ENCODE measurements around the gene TMEM121B.

Gene TMEM121B

DNA sequence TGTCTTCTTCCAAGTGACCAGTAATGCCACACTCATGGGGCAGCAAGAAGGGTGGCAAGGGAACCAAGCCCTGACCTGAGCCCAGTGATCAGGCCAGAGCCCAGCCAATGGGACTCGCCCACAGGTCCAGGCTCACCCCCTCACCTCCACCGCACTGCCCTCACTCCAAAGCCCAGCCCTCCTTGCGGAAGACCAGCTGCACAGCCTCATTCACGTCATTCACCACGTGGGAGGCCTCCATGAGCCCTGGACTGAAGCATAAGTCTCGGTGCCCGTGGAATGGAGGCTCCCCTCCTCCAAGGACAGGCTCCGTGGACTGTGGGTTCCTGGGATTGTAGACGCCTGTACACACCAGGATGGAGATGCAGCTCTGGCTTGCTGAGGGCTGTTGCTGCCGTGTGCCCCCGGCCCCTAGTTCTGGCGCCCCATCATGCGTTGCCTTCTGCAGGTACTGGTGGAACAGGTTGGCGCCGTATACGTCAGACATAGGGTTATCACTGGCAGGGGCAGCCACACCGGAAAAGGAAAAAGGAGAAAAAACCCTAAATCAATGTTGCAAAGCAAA lies 16.8 kb upstream of the TMEM121B start:
- no peak for DNase-seq

DNA sequence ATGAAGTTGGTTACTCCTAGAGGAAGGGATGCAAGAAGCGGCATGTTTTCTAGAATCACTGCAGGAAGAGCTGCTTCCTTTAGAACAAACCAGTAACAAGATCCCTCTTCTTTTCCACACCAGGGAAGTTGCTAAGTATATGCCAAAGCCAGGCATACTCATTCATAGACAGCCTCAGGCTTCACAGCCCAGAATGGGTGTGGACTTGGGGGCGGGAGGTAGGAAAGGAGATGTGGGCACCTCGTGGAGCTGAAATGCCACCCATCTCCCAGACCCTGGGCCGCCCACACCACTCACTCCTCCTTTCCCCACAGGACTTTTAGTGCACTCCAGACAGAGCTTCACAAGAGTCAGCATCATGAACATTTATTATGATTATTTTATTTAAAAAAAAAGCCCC lies 16.0 kb upstream of the TMEM121B start:
- DNase-seq, result no peak

DNA sequence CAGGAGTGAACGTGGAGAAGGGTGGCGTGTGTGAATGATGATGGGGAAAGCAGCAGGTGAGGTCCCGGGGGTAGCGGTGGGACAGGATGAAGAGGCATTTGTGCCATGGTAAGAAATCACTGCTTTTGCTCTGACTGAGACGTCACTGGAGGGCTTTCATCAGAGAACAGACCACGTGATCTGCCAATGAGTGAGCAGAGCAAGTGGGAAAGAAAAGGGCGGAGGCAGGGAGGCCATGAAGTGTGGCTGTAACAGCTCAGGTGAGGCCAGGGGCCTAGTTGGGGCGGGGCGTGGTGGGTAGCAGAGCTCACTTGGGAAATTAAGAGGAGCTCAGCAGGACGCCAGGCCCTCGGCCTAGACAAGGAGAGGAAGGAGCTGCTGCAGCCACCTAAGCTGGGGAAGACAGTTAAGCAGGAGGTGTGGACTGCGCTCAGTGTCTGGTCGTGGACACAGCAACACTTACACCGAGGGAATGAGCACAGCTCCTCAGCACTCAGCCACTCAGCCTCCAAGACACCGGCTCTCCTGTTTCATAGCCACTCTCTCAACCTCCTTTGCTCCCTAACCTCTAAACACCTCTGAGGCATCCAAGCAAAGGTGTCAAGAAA lies 14.1 kb upstream of the TMEM121B start:
- no peak for DNase-seq

DNA sequence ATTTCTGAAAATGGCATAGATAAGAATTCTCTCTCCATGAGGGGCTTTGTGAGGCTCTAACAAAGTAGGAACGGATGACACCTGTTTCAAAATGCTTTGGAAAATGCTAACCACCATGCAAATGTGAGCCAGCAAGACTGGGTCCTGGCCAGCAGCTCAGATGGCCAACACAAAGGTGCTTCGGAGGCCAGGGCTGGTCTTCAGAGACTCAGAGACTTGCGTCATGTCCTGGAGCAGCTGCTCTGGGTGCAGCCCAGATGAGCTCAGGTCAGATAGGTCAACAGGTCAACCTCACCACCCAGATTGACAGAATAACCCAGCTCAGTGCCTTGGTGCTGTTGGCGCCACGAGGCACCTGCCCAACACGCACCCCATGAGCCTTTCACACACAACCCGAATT lies 12.0 kb upstream of the TMEM121B start:
- DNase-seq, result no peak

DNA sequence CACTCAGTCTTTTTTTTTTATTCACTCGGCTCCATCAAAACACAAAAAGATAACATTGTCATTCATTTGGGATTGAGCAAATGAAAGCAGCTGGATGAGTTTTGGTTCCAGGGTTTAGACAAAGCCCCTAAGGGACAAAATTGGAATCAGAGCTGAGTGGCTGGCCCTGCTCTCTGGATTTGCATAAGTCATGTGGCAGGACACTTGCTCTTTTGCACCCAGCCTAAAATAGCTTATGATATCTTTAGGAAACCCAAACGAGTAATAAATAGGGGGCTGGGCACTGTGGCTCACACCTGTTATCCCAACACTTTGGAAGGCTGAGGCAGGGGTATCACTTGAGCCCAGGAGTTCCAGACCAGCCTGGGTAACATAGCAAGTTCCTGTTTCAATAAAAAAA lies 11.0 kb upstream of the TMEM121B start:
- DNase-seq, result no peak

DNA sequence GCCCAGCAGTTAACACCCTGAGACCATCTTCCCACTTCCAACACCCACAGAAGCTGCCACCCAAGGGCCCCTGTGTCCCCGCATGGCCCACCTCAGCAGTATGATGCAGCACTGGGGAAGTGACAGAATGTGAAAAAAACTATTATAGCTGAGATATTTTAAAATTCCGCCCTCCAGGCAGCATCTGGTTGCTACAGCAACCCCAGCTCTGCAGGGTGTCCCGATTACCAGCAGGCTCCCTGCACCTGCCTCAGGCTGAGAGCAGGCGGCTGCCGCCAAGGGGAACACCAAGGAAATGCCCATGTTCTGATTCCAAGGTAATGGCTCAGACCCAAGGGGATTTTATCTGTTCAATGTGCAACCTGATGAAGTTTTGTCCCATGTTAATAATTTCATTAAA lies 10.5 kb upstream of the TMEM121B start:
- no peak for DNase-seq

DNA sequence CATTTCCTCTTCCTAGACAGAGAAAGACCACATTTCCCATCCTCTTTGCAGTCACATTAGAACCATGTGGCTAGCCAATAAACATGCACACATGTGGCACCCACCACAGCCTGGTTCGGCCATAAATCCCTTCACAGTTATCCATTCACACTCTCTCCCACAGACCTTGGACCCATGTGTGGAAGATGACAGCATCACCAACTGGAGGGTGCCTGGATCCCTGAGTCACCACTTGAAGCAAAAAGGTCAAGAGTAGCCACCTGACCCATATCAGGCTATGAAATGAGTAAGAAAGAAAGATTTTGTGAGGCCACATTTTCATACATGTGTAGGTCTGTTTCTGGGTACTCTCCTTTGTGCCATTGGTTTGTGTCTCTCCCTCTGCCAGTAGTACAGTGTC lies 9.0 kb upstream of the TMEM121B start:
- DNase-seq, result no peak

DNA sequence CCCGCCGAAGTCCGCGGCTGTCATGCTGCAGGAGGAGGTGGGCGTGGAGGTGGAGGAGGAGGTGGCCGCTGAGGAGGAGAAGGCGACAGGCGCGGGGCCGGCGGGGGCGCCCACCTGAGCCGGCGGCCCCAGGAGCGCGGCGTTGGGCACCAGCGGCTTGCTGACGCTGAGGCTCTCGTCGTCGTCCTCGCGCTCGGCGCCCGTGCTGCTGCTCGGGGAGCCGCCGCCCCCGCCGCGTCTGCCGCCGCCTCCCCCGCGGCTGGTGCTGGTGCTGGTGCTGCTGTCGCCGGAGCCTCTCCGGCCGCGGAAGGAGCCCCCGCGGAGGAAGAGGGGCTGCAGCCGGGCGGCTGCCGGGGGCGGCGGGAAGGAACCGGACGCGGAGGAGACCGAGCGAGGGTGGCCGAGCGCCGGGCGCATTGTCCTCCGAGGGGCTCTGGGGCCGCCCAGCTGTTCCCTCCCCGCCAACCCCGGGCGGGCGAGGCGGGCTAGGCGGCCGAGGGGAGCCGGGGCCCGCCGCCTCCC lies 388 bp downstream of the TMEM121B start:
- DNase-seq, result no peak

DNA sequence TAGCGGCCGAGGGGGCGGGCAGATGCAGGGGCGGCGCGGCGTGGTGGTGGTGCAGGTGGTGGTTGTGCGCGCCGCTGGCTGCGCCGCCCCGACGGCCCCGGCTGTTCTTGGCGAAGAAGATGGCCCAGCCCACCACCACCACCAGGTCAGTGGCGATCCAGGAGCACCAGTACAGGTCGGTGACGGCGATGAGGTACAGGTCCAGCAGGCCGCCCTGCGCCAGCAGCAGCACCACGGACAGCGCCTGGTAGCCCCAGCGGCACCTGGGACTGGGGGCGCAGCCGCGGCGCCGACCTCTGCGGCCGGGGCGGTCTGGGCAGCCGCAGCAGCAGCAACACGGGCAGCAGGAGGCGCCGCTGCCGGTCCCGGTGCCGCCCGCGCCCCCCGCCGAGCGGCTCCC lies 879 bp downstream of the TMEM121B start:
- DNase-seq, result no peak

DNA sequence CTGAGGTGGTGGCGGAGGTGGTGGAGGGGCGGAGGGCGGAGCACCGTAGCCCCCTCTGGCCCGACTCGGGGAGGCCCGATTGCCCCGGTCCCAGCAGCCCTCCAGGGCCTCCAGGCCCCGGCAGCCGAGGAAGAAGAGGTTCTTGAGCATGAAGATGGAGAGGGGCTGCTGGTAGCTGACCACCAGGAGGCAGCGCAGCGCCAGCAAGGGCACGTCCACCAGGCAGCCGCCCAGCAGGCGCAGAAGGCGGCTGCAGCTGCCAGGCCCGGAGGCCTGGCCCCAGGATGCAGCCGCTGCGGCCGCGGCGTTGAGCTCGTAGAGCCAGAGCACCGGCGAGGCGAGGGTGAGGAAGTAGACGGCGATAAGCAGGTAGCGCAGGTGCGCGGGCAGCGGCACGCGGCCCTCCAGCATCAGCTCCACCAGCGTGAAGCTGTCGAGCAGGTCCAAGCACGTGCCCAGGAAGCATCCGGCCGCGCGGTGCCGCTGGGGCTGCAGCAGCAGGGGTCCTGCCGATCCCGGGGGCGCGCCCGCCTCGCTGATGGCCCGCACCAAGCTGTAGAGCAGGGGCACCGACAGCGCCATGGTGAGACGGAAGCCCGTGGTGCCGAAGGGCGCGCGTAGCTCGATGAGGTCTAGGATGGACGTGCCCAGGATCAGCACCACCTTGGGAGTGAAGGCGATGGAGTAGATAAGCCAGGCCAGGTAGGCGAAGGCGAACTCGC lies 1.5 kb downstream of the TMEM121B start:
- no peak for DNase-seq

DNA sequence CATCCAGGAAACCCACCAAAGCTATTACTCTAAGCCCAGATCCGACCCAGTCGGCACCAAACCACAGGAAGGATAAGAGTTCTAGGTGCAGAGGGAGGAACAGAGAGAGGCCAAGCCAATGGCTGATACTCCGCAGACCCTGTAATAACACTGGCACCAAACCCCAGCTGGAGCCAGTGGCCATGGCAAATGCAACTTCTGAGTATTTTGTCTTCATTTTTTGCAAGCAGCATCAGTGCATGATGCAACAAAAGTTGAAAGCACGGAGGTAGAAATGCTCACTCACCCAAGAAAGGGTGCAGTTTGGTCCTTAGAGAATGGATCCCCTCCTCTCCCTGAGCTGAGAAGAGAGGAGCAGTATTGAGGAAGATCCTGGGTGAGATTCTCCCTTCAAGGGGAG lies 2.8 kb downstream of the TMEM121B start:
- no peak for DNase-seq

DNA sequence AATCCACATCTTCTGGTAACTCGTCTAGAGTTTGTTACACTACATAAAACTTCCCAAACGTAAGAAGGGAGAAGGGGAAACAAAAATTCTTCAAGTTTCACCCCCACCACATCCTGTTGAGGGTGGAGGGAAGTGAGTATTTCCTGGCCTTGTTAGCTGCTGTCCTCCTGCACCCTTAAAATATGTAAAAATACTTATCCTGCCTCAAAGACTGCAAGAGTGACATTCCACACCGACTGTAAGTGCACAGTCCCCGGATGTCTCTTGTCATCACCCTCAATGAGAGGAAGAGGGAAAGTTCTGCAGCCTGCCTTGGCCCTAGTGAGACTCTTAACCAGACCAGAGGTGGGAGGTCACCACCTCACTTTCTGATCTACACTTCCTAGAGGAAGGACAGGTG lies 3.3 kb downstream of the TMEM121B start:
- DNase-seq, result no peak

DNA sequence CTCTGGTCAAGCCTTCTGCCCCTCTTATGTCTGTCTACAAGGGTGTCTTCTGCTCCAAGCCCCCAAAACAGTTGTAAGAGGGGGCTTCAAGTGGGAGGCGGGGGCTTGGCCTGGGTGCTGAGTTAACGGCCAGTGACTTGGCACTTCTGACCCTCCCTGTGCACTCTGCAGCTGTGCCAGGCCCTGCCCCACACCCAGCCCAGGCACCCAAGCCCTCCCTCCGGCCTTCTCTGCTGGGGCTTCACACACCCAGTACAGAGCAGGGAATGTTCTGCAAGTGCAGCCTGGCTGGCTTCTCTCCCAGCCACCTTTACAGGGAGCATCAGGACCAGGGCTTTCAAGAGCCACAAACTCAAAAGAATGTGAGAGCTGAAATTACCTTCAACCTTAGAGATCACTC lies 3.8 kb downstream of the TMEM121B start:
- no peak for DNase-seq

DNA sequence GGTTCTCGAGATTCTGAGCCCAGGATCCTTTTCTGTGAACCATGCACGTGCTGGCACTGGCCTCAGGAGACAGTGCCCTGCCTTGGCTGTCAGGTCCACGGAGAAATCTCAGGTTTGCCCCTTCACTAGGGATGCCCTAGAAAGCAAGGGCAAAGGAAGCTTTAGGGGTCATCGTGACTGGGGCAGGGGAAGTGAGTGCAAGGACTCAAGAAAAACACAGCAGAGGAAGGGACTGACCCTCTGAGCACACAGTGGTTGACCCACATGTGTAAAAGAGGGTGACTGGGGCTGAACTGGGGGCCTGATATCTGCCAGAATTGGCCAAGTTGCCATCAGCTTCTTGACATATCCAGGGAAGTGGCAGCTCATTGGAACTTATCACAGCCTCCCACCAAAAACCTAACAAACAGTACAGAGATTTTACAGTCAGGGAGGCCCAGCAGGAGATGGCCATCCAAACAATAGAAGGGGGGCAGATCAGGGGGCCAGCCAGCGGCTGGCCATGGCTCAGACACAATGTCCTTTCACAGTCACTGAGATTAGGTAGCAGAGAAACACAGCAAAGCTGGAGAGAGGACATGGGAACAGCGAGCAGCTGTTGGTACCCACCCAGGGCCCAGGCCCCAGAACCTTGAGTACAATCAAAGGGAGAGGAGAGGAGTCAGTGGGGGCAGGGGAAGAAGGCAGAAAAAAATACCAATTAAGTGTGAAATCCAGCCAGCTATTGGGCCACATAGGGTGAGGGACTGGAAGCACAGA lies 4.4 kb downstream of the TMEM121B start:
- no peak for DNase-seq

DNA sequence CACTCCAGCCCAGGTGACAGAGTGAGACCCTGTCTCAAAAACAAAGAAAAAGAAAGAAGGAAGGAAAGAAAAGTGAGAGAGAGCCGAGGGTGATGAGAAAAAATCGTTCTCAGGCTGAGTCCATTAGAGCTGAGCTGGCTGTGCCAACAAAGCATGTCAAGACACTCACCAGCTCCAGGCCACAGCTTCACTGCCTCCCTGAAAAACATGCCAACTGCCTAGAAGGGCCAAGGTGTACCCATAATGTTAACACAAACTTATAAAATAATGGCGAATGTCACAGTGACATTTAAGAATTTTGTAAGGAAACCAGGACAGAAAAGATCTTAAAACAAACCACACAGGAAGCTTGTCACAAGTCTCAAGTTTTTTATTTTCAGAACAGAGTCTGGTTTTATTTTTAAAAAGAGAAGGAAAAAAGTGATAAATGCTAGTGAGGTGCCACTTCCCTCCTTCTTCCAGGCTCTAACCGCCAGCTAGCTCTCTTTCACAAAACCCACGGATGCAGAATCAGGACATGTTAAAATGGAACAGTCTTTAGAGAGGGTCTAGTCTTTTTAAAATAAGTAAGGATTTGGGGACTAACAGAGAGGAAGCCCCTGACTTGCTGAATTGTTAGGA lies 5.1 kb downstream of the TMEM121B start:
- DNase-seq, result no peak

DNA sequence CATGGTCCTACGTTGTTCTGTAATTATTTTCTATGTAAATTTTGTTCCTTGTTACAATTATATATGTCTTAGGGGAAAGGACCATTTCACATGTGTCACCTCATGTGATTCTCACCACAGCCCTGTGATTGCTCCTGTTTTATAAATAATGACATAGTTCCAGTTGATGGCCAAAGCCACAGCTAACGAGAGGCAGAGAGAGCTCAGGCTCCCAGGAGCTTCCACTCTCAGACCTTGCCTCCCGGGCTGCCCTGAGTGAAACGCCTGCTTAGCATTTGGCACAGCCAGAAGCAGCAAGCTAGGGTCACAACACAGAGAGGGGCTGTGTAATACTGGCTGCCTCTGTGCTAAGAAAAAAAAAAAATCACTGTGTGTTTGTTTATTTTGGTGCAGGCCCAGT lies 5.9 kb downstream of the TMEM121B start:
- DNase-seq, result no peak

DNA sequence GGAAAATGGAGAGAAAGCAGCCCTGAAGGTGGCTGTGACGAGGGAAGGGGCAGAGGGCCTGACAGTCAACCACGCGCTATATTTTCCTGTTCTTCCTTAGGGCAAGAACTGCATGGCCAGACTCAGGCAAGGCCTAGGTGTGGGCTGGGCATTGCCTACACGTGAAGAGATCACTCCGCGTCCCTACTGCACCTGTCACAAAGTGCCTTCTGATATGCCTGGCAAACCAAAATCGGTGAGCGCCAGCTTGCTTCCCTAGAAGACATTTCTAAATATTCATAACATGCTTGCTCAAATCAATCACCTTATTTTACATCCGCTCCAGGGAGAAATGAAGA lies 6.3 kb downstream of the TMEM121B start:
- DNase-seq, result no peak

DNA sequence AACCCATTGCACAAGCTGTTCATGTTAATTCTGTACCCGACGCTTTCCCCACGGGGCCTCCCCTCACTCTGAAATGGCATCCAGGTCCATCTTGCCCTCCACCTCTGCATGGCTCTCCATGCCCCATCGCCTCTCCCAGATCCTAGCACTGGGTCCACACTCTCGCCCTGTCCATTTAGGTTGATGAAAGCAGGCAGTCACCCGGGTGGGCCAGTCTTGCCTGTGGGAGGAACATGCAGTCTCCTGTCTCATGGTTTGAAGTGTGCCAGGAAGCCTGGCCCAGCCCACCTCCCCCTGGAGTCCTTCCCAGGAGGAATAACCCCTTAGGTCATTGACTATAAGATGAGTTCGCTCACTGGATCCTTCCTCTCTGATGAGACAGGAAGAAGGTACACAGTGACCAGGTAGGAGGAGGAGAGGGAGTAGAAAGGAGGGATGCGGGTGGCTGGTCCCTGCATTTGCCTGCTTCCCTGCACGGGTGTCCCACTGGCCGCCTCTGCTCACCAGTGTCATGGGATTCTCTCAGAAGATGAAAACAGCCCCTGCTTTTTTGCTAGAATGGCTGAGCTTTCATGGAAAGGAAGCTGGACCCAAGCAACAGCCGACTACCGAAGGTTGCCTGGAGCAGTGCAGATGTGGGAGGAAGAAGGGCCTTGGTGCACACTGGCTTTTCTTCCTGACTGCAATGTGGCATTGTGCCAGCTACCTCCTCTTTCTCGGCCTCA lies 6.8 kb downstream of the TMEM121B start:
- DNase-seq, result no peak

DNA sequence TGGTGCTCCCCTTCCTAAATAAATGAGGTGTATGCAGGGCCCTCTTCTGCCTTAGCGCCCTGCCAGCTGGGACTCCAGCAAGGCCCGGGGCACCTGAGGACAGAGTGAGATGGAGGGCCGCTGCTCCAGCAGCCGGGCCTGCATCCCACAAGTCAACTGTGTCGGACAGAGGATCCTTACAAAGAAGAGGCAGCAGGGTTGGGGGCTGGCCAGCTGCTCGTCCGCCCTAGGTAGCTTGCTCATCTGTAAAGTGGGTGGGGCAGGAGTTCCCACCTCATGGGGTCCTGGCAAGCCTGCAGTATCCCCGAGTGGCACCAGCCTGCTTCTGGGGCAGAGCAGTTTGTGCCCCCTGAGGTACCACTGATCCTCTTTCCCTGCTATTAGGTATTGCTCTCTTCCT lies 7.6 kb downstream of the TMEM121B start:
- no peak for DNase-seq

DNA sequence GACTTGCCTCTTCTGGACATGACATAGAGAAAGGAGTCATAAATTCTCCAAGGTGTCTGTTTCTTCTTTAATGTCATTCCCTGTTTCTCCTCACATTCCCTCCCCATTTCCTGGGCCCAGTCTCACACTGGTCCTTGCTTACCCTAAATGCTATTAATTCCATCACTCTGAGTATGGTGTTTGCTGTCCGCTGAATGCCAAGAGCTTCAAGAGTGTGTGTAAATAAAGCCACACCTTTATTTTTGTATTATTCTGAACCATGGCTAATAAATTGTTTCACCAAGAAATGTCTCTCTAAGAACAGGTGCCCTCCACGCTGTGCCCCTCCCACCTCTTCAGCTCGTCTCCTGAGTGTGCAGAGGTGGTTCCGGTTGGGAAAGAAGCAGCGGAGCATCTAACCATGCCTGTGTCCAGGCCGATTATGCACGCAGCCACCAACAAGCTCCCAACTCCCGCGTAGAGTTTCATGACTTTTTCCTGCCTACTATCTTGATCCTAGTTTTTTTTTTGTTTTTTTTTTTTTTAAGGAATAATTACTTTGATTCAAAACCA lies 8.6 kb downstream of the TMEM121B start:
- DNase-seq, result no peak

DNA sequence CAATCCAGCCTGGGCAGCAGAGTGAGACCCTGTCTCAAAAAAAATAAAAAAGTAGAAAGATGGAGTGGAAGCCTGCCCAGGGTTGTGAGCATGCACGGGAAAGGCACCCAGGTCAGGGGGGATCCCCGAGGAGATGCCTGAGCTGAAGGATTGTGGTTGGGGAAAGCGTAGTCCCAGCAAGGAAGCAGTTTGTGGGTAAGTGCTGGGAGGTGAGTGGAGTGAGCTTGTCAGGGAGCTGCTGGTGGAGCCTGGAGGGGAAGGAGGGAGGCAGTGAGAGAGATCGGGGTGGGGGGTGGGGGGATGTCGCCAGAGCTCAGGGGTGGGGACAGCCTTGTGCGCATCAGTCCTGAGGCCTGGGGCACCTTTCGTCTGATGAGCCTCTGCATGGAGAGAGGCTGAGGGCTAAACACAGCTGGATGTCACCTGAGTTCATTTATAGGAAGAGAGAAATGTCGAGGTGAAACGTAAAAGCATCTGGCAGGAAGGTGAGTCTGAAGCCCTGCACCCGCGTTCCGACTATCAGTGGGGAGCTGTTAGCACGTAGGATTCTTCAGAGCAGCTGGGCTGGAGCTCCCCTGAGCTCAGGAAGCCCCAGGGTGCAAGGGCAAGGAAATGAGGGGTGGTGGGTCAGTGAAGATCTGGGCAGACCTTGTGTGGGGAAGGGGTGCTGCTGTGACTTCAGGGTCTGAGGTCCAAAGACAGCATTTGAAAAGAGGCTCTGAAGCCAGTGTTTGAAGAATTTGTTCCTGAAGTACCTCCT lies 10.2 kb downstream of the TMEM121B start:
- DNase-seq, result no peak

DNA sequence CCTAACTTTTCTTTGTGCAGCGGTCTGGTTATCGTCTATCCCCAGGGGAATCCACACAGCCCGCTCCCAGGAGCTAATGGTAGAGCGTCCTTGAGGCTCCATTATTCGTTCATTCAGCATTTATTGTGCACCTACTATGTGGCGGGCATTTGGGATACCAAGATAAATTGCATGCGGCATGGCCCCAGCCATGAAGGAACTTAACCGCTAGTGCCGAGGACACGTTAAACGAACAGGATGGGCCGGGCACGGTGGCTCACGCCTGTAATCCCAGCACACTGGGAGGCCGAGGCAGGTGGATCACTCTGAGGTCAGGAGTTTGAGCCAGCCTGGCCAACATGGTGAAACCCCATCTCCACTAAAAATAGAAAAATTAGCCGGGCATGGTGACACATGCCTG lies 11.2 kb downstream of the TMEM121B start:
- no peak for DNase-seq
